AG09319 (cell line): ENCODE results near the gene SYNJ2.

Experiments used
- DNase-seq: peaks from one replicate; pipeline ENCODE4 v3.0.0-alpha.2; 2010; ENCODE audit warnings: low read depth; ENCODE audit errors: extremely low read depth
- CTCF ChIP-seq: IDR thresholded peaks from 2 replicates; pipeline ENCODE4 v1.5.1; 2011; ENCODE audit warnings: low read depth, mild to moderate bottlenecking, inconsistent platforms, low read length, moderate library complexity

SYNJ2 gene

GRCh38 chr6:158061361-158061708 lies 79.7 kb downstream of the SYNJ2 start:
- no peak for DNase-seq
- TF ChIP-seq CTCF: no peak

- TF ChIP-seq CTCF: no peak
- no peak for DNase-seq
These were observed 80.2 kb downstream of the SYNJ2 start for GRCh38 chr6:158061709-158062461.

GRCh38 chr6:158063736-158064135 lies 82.1 kb downstream of the SYNJ2 start:
- TF ChIP-seq CTCF: no peak
- no peak for DNase-seq

- no peak for TF ChIP-seq CTCF
- DNase-seq: no peak
These were observed 83.1 kb downstream of the SYNJ2 start for GRCh38 chr6:158064725-158065251.

GRCh38 chr6:158066136-158066781 lies 84.6 kb downstream of the SYNJ2 start:
- DNase-seq: no peak
- no peak for TF ChIP-seq CTCF

- no peak for DNase-seq
- no peak for TF ChIP-seq CTCF
These were observed 85.9 kb downstream of the SYNJ2 start for GRCh38 chr6:158067436-158068015.

- DNase-seq: no peak
- no peak for TF ChIP-seq CTCF
These were observed 86.7 kb downstream of the SYNJ2 start for GRCh38 chr6:158068156-158068892.
